Smooth muscle cell (in vitro differentiated cells): ENCODE data around the gene PTCH2. TPM values are rescaled to one million over a fixed set of nuclear protein-coding genes. Genes with fewer than 3 reads are reported as not detected.

ENCODE experiments used
- DNase-seq: peaks from one replicate; lab custom pipeline; 2025; ENCODE audit not compliant: unreplicated experiment; lab: John Stamatoyannopoulos, UW
- H2AFZ ChIP-seq: fragments of 200-600 bp; sonication (generic); 2 replicates; pipeline ENCODE4 v1.6.0; 2016; ENCODE audit warnings: antibody characterized with exemption, low read depth, mild to moderate bottlenecking
- H3F3A ChIP-seq: fragments of 200-600 bp; sonication (generic); 2 replicates; pipeline ENCODE4 v1.6.0; 2017; ENCODE audit warnings: antibody characterized with exemption, low read depth
- H3K27ac ChIP-seq: fragments of 200-600 bp; sonication (generic); 2 replicates; pipeline ENCODE4 v1.5.1; 2016; ENCODE audit warnings: low read depth, mild to moderate bottlenecking
- H3K27me3 ChIP-seq: fragments of 200-600 bp; sonication (generic); 2 replicates; pipeline ENCODE4 v1.6.1; 2016; ENCODE audit warnings: low read depth, mild to moderate bottlenecking
- H3K36me3 ChIP-seq: fragments of 200-600 bp; sonication (generic); 2 replicates; pipeline ENCODE4 v1.5.1; 2016; ENCODE audit warnings: low read depth
- H3K4me1 ChIP-seq: fragments of 200-600 bp; sonication (generic); 2 replicates; pipeline ENCODE4 v1.5.1; 2016; ENCODE audit warnings: low read depth
- H3K4me2 ChIP-seq: fragments of 200-600 bp; sonication (generic); 2 replicates; pipeline ENCODE4 v1.6.0; 2016; ENCODE audit warnings: mild to moderate bottlenecking
- H3K4me3 ChIP-seq: fragments of 200-600 bp; sonication (generic); 2 replicates; pipeline ENCODE4 v1.5.1; 2016; ENCODE audit warnings: mild to moderate bottlenecking
- H3K79me2 ChIP-seq: fragments of 200-600 bp; sonication (generic); 2 replicates; pipeline ENCODE4 v1.6.0; 2016; ENCODE audit warnings: low read depth, mild to moderate bottlenecking
- H3K9ac ChIP-seq: fragments of 200-600 bp; sonication (generic); 2 replicates; pipeline ENCODE4 v1.6.0; 2016; ENCODE audit warnings: low read depth
- H3K9me3 ChIP-seq: fragments of 200-600 bp; sonication (generic); replicated peaks from 2 replicates; pipeline ENCODE4 v1.5.1; 2016; ENCODE audit warnings: low read depth
- H4K20me1 ChIP-seq: fragments of 200-600 bp; sonication (generic); 2 replicates; pipeline ENCODE4 v1.6.0; 2016; ENCODE audit warnings: low read depth
- CTCF ChIP-seq: fragments of 200-600 bp; sonication (generic); IDR thresholded peaks from 2 replicates; pipeline ENCODE4 v1.5.1; 2017; ENCODE audit warnings: borderline replicate concordance, mild to moderate bottlenecking, antibody characterized with exemption; ENCODE audit not compliant: insufficient read depth, poor library complexity, severe bottlenecking
- WGBS: methylation state at CpG from one replicate; pipeline ENCODE4 v1.1.7; 2016; ENCODE audit warnings: low lambda C conversion rate; 5-methylcytosine and 5-hydroxymethylcytosine counted together
- polyA plus RNA-seq: library from polyadenylated mRNA; unstranded; fragments of >200 nt; fragmentation: Nextera tagmentation; extraction: Ambion mirVana; gene quantifications from 2 replicates; pipeline ENCODE4 v1.2.1, GENCODE V29; 2016
- total RNA-seq: library from RNA; depleted of rRNA; stranded (reverse); fragments of >200 nt; gene quantifications from 2 replicates; pipeline ENCODE4 v1.2.3, GENCODE V29; 2014

PTCH2 gene
- total and polyA plus RNA-seq, 2 experiments from 2014 or later, result 0.43 TPM; not detected in 1

- 33% methylated on average over 6 of the region's 6 CpGs for WGBS
- Histone ChIP-seq H4K20me1 (peaks cover 18% of the 10 kb centered on the region), H3K27ac (peak overlapping the region; percentile 100), H3K27me3 (no peaks in the 10 kb centered on the region), H2AFZ (no peak overlapping the region), H3K36me3 (no peaks in the 10 kb centered on the region), H3K9ac (peak overlapping the region; percentile 98), H3K4me1 (peaks cover 48% of the 10 kb centered on the region), H3K79me2 (peaks cover 25% of the 10 kb centered on the region), H3K4me3 (peak overlapping the region; percentile 40), H3K9me3 (no peaks in the 10 kb centered on the region), H3K4me2 (peak overlapping the region; percentile 91), H3F3A (peaks cover 37% of the 10 kb centered on the region)
- DNase-seq, result no peak
- TF ChIP-seq CTCF, result no peak
Observed at GRCh38 chr1:44808938-44809917, 33.8 kb downstream of the PTCH2 start.

GRCh38 chr1:44808063-44808937, 34.8 kb downstream of the PTCH2 start, which contains the start of gene BTBD19:
Gene BTBD19 (plus strand): TSS chr1:44808523. CDS start chr1:44808821, 298 bp downstream.
- Histone ChIP-seq H3K9me3 (no peaks in the 10 kb centered on the region), H3K9ac (peak within 1 kb of the TSS; percentile 98), H3F3A (peaks cover 37% of the 10 kb centered on the region), H3K27ac (peak within 1 kb of the TSS; percentile 100), H3K27me3 (no peaks in the 10 kb centered on the region), H3K4me2 (peak within 1 kb of the TSS; percentile 91), H2AFZ (no peak within 1 kb of the TSS), H4K20me1 (peaks cover 22% of the 10 kb centered on the region), H3K79me2 (peaks cover 32% of the 10 kb centered on the region), H3K4me3 (peak within 1 kb of the TSS; percentile 40), H3K36me3 (no peaks in the 10 kb centered on the region), H3K4me1 (peaks cover 48% of the 10 kb centered on the region)
- WGBS, result 30% methylated on average over 16 of the region's 23 CpGs
- DNase-seq, result peak; percentile 85
- TF ChIP-seq CTCF, result no peak

GRCh38 chr1:44807364-44808062, 35.5 kb downstream of the PTCH2 start:
- peak overlapping the region; percentile 100 for H3K27ac ChIP-seq
- no peak for TF ChIP-seq CTCF
- peak overlapping the region; percentile 40 for H3K4me3 ChIP-seq
- WGBS, result 3% methylated on average over 16 of the region's 16 CpGs
- peak overlapping the region; percentile 91 for H3K4me2 ChIP-seq
- peak overlapping the region; percentile 98 for H3K9ac ChIP-seq
- H3K27me3 ChIP-seq, result no peaks in the 10 kb centered on the region
- peaks cover 37% of the 10 kb centered on the region for H3F3A ChIP-seq
- H3K4me1 ChIP-seq, result peaks cover 51% of the 10 kb centered on the region
- DNase-seq, result peak; percentile 93
- H4K20me1 ChIP-seq, result peaks cover 22% of the 10 kb centered on the region
- no peak overlapping the region for H2AFZ ChIP-seq
- H3K79me2 ChIP-seq, result peaks cover 40% of the 10 kb centered on the region
- H3K9me3 ChIP-seq, result no peaks in the 10 kb centered on the region
- no peaks in the 10 kb centered on the region for H3K36me3 ChIP-seq
